ENCODE measurements around the gene TECTB. TPM values are rescaled to one million over a fixed set of nuclear protein-coding genes. Genes with fewer than 3 reads are reported as not detected.
A peak's percentile ranks its signal among the peaks of the same experiment; 100 is the strongest.

TECTB gene
- total RNA-seq, 4 donors from 2014 or later = not detected

- Histone ChIP-seq H3K9me3 (no peaks in the 10 kb centered on the region), H3K4me3 (no peak overlapping the region), H3K27ac (no peak overlapping the region), H3K4me1 (no peaks in the 10 kb centered on the region), H3K36me3 (no peaks in the 10 kb centered on the region), H3K27me3 (no peaks in the 10 kb centered on the region)
- 49% methylated on average over 7 of the region's 7 CpGs for WGBS
- DNase-seq (ENCODE audit: low spot score in 2 of 2) = no peak
- TF ChIP-seq EP300 (IDR thresholded peaks at IDR 0.05) (no peak), POLR2A (IDR thresholded peaks at IDR 0.05) (no peak), POLR2AphosphoS5 (IDR thresholded peaks at IDR 0.05) (no peak)
- TF ChIP-seq, protein P1, sequence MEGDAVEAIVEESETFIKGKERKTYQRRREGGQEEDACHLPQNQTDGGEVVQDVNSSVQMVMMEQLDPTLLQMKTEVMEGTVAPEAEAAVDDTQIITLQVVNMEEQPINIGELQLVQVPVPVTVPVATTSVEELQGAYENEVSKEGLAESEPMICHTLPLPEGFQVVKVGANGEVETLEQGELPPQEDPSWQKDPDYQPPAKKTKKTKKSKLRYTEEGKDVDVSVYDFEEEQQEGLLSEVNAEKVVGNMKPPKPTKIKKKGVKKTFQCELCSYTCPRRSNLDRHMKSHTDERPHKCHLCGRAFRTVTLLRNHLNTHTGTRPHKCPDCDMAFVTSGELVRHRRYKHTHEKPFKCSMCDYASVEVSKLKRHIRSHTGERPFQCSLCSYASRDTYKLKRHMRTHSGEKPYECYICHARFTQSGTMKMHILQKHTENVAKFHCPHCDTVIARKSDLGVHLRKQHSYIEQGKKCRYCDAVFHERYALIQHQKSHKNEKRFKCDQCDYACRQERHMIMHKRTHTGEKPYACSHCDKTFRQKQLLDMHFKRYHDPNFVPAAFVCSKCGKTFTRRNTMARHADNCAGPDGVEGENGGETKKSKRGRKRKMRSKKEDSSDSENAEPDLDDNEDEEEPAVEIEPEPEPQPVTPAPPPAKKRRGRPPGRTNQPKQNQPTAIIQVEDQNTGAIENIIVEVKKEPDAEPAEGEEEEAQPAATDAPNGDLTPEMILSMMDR (IDR thresholded peaks at IDR 0.05) = peak in 1 of 2 donors; percentile 67
These were observed 24.3 kb downstream of the TECTB start for GRCh38 chr10:112307358-112308124.

DNA sequence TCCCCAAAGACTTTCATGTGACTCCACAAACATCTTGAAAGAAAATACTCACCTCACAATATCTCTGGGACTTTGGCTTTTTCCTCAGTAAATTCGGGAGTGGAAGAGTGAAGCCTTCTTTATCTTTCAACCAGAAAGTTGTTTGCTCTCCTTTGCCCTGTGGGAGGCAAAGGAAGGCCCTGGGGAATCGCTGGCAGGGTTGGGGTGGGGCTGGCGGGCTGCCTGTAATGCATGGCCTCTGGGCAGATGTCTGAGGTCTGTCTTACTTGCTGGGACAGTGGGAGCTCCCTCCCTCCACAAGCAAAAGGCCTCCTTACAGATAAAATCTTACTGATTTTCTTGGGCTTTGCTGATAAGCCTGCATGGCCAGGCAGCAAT lies 24.9 kb downstream of the TECTB start:
- H3K9me3 ChIP-seq = no peaks in the 10 kb centered on the region
- WGBS = 29% methylated on average over 3 of the region's 3 CpGs

GRCh38 chr10:112311481-112311880 lies 28.3 kb downstream of the TECTB start:
- 88% methylated on average over 3 of the region's 3 CpGs for WGBS
- no peak for TF ChIP-seq POLR2AphosphoS5 (IDR thresholded peaks at IDR 0.05)
- no peak for TF ChIP-seq POLR2A (IDR thresholded peaks at IDR 0.05)
- TF ChIP-seq, protein P1 (IDR thresholded peaks at IDR 0.05) = no peak
- no peak overlapping the region for H3K27ac ChIP-seq

More for the DNA sequence above, 24.9 kb downstream of the TECTB start:
- DNase-seq (ENCODE audit: low spot score in 2 of 2) = no peak
- Histone ChIP-seq H3K4me1 (no peaks in the 10 kb centered on the region), H3K4me3 (no peak overlapping the region), H3K27me3 (no peaks in the 10 kb centered on the region), H3K36me3 (no peaks in the 10 kb centered on the region), H3K27ac (no peak overlapping the region)
- no peak for TF ChIP-seq POLR2A (IDR thresholded peaks at IDR 0.05)
- no peak for TF ChIP-seq POLR2AphosphoS5 (IDR thresholded peaks at IDR 0.05)
- TF ChIP-seq EP300 (IDR thresholded peaks at IDR 0.05) = no peak
- TF ChIP-seq, protein P1 (IDR thresholded peaks at IDR 0.05) = no peak

GRCh38 chr10:112313234-112313633 lies 30.0 kb downstream of the TECTB start:
- no peak overlapping the region for H3K27ac ChIP-seq
- TF ChIP-seq POLR2AphosphoS5 (IDR thresholded peaks at IDR 0.05) = no peak
- TF ChIP-seq, protein P1 (IDR thresholded peaks at IDR 0.05) = no peak
- TF ChIP-seq POLR2A (IDR thresholded peaks at IDR 0.05) = no peak
- TF ChIP-seq EP300 (IDR thresholded peaks at IDR 0.05) = no peak
- no peaks in the 10 kb centered on the region for H3K27me3 ChIP-seq
- DNase-seq (ENCODE audit: low spot score in 2 of 2) = no peak
- no peak overlapping the region for H3K4me3 ChIP-seq
- no peaks in the 10 kb centered on the region for H3K9me3 ChIP-seq
- 66% methylated on average over 3 of the region's 3 CpGs for WGBS
- H3K4me1 ChIP-seq = no peaks in the 10 kb centered on the region
- no peaks in the 10 kb centered on the region for H3K36me3 ChIP-seq

More at GRCh38 chr10:112311481-112311880, 28.3 kb downstream of the TECTB start:
- Histone ChIP-seq H3K4me3 (no peak overlapping the region), H3K9me3 (no peaks in the 10 kb centered on the region), H3K27me3 (no peaks in the 10 kb centered on the region), H3K36me3 (no peaks in the 10 kb centered on the region), H3K4me1 (no peaks in the 10 kb centered on the region)
- no peak for DNase-seq (ENCODE audit: low spot score in 2 of 2)

- no peaks in the 10 kb centered on the region for H3K9me3 ChIP-seq
- H3K27ac ChIP-seq = no peak overlapping the region
- TF ChIP-seq EP300 (IDR thresholded peaks at IDR 0.05) = no peak
- TF ChIP-seq POLR2A (IDR thresholded peaks at IDR 0.05) = no peak
- TF ChIP-seq, protein P1 (IDR thresholded peaks at IDR 0.05) = no peak
- no peaks in the 10 kb centered on the region for H3K4me1 ChIP-seq
- no peak overlapping the region for H3K4me3 ChIP-seq
- no peaks in the 10 kb centered on the region for H3K36me3 ChIP-seq
- WGBS = 36% methylated on average over 7 of the region's 7 CpGs
- no peak for DNase-seq (ENCODE audit: low spot score in 2 of 2)
- no peaks in the 10 kb centered on the region for H3K27me3 ChIP-seq
These were observed 30.7 kb downstream of the TECTB start for GRCh38 chr10:112313911-112314310.
